A549 (cell line): ENCODE measurements around the gene POLE. TPM values are rescaled to one million over a fixed set of nuclear protein-coding genes. Genes with fewer than 3 reads are reported as not detected.

Experiments used
- ATAC-seq, 2 experiments: fragments of 200-7000 bp in 1 of 2; fragments of >200 bp in 1 of 2; cut with Nextera tagmentation in 1 of 2; cut with Tn5 transposase in 1 of 2; 3 replicates each; pipeline versions ENCODE4 v1.8.0 to v1.9.1; 2018 to 2020; ENCODE audit warnings: mild to moderate bottlenecking in 1 of 2, moderate library complexity in 1 of 2
- CTCF ChIA-PET: fragments of 300-600 bp; sonication (Branson Sonifier 250); formaldehyde crosslinking; extraction: SDS; loops from one replicate; lab custom pipeline; 2021; ENCODE audit warnings: antibody characterized with exemption, inconsistent platforms; lab: Yijun Ruan, JAX
- POLR2A ChIA-PET: fragments of 350-600 bp; formaldehyde crosslinking; extraction: SDS; loops from one replicate; lab custom pipeline; 2021; ENCODE audit warnings: antibody characterized with exemption, inconsistent platforms; lab: Yijun Ruan, JAX
- DNase-seq, 2 experiments: peaks; one replicate each; pipeline versions ENCODE4 v3.0.0 to v3.0.0-alpha.2; 2011 to 2016; ENCODE audit warnings: low read depth in 1 of 2, low spot score in 1 of 2
- FAIRE-seq: peaks from 2 replicates; lab custom pipeline; 2011; peaks lifted over from hg19 to GRCh38; lab: Jason Lieb, UNC
- H3K27ac ChIP-seq, 2 experiments: fragments of >200 bp; sonication (Bioruptor Twin); formaldehyde crosslinking; 3 replicates each; pipeline ENCODE4 v1.5.1; 2016 to 2017
- H3K4me1 ChIP-seq: fragments of >200 bp; sonication (Bioruptor Twin); formaldehyde crosslinking; 3 replicates; pipeline ENCODE4 v1.6.1; 2016
- H3K4me2 ChIP-seq: fragments of >200 bp; sonication (Bioruptor Twin); formaldehyde crosslinking; 3 replicates; pipeline ENCODE4 v1.6.1; 2016
- H3K4me3 ChIP-seq: fragments of >200 bp; sonication (Bioruptor Twin); formaldehyde crosslinking; 3 replicates; pipeline ENCODE4 v1.5.1; 2016
- H3K9me3 ChIP-seq: fragments of >200 bp; sonication (Bioruptor Twin); formaldehyde crosslinking; 3 replicates; pipeline ENCODE4 v1.6.1; 2016
- BCL3 ChIP-seq: fragments of >200 bp; sonication (Bioruptor Twin); formaldehyde crosslinking; IDR thresholded peaks from 3 replicates; pipeline ENCODE4 v1.6.1; 2016
- BHLHE40 ChIP-seq: IDR thresholded peaks from 2 replicates; pipeline ENCODE4 v1.6.1; 2012; ENCODE audit warnings: low read depth, low read length, inconsistent platforms
- CEBPB ChIP-seq, 2 experiments: fragments of >200 bp in 1 of 2; sonication (Bioruptor Twin) in 1 of 2; formaldehyde crosslinking in 1 of 2; IDR thresholded peaks; 2 replicates each; pipeline ENCODE4 v1.6.1; 2012 to 2016
- CHD4 ChIP-seq: fragments of 200-600 bp; sonication (generic); IDR thresholded peaks from 2 replicates; pipeline ENCODE4 v1.6.1; 2016; ENCODE audit warnings: antibody characterized with exemption, mild to moderate bottlenecking, borderline replicate concordance
- EHF ChIP-seq: fragments of 250-450 bp; sonication (Bioruptor Pico); IDR thresholded peaks from 2 replicates; pipeline ENCODE4 v1.5.0; 2020; ENCODE audit warnings: mild to moderate bottlenecking
- EP300 ChIP-seq, 2 experiments: fragments of >200 bp; sonication (Bioruptor Twin); formaldehyde crosslinking; IDR thresholded peaks; 2 replicates in 1 of 2; 3 replicates in 1 of 2; pipeline ENCODE4 v1.6.1; 2016 to 2017
- FOSL2 ChIP-seq, 2 experiments: fragments of 450-650 bp in 1 of 2; fragments of >200 bp in 1 of 2; sonication (Bioruptor Twin) in 1 of 2; formaldehyde crosslinking; IDR thresholded peaks; 2 replicates each; pipeline versions ENCODE4 v1.5.0 to v1.6.1; 2016 to 2020; ENCODE audit warnings: mild to moderate bottlenecking in 1 of 2, moderate library complexity in 1 of 2
- GATA3 ChIP-seq: IDR thresholded peaks from 2 replicates; pipeline ENCODE4 v1.6.1; 2012; ENCODE audit warnings: borderline replicate concordance
- HES2 ChIP-seq: fragments of >200 bp; sonication (Bioruptor Twin); formaldehyde crosslinking; IDR thresholded peaks from 2 replicates; pipeline ENCODE4 v1.6.1; 2016
- HMGXB4 ChIP-seq: fragments of 250-450 bp; sonication (Bioruptor Pico); IDR thresholded peaks from 2 replicates; pipeline ENCODE4 v1.5.0; 2021; ENCODE audit warnings: mild to moderate bottlenecking, moderate library complexity, borderline replicate concordance
- HOXB5 ChIP-seq: fragments of 250-450 bp; sonication (Bioruptor Pico); IDR thresholded peaks from 2 replicates; pipeline ENCODE4 v1.5.0; 2020; ENCODE audit warnings: mild to moderate bottlenecking, moderate library complexity
- MAFK ChIP-seq: fragments of 450-650 bp; IDR thresholded peaks from 2 replicates; pipeline ENCODE4 v1.6.1; 2014; ENCODE audit not compliant: partially characterized antibody
- MAZ ChIP-seq: fragments of 150-350 bp; IDR thresholded peaks from 2 replicates; pipeline ENCODE4 v1.6.1; 2014; ENCODE audit warnings: antibody characterized with exemption, low read depth, low read length, borderline replicate concordance
- NFE2L2 ChIP-seq: fragments of 150-350 bp; conservative IDR thresholded peaks from 2 replicates; pipeline ENCODE4 v1.6.1; 2014; ENCODE audit warnings: low read length
- NPAS2 ChIP-seq: fragments of 250-450 bp; sonication (Bioruptor Pico); IDR thresholded peaks from 2 replicates; pipeline ENCODE4 v1.8.0; 2022; ENCODE audit warnings: mild to moderate bottlenecking, moderate library complexity, borderline replicate concordance
- PHF8 ChIP-seq: fragments of 200-600 bp; sonication (generic); IDR thresholded peaks from 2 replicates; pipeline ENCODE4 v1.6.1; 2016; ENCODE audit warnings: low read depth, mild to moderate bottlenecking, antibody characterized with exemption, moderate library complexity, borderline replicate concordance
- POLR2AphosphoS2 ChIP-seq: conservative IDR thresholded peaks from 2 replicates; pipeline ENCODE4 v1.6.1; 2012; ENCODE audit warnings: low read length, improper control_type of control experiment, inconsistent platforms
- RFX5 ChIP-seq: fragments of 450-650 bp; IDR thresholded peaks from 2 replicates; pipeline ENCODE4 v1.7.1; 2014; ENCODE audit warnings: antibody characterized with exemption, mild to moderate bottlenecking, moderate library complexity
- RNF2 ChIP-seq: fragments of 200-600 bp; sonication (generic); IDR thresholded peaks from 2 replicates; pipeline ENCODE4 v1.6.1; 2016; ENCODE audit warnings: low read depth, mild to moderate bottlenecking, antibody characterized with exemption, moderate library complexity, borderline replicate concordance
- SMC3 ChIP-seq: fragments of >200 bp; sonication (Bioruptor Twin); formaldehyde crosslinking; IDR thresholded peaks from 3 replicates; pipeline ENCODE4 v1.6.1; 2018; ENCODE audit warnings: inconsistent platforms
- TP53 ChIP-seq: fragments of 250-450 bp; sonication (Bioruptor Pico); IDR thresholded peaks from 2 replicates; pipeline ENCODE4 v1.5.0; 2021; ENCODE audit warnings: mild to moderate bottlenecking, moderate library complexity
- ZC3H11A ChIP-seq: fragments of 450-650 bp; IDR thresholded peaks from 2 replicates; pipeline ENCODE4 v1.6.1; 2014; ENCODE audit warnings: antibody characterized with exemption, mild to moderate bottlenecking
- WGBS: methylation state at CpG from one replicate; pipeline ENCODE4 v1.1.6; 2017; ENCODE audit errors: missing lambda C conversion rate; 5-methylcytosine and 5-hydroxymethylcytosine counted together
- polyA plus RNA-seq, 4 experiments: library from polyadenylated mRNA; depleted of rRNA in 3 of 4; stranded (reverse); fragments of >200 nt; fragmentation: RNase III in 1 of 4; extraction: RNeasy Plus Mini Kit Qiagen cat#74134 plus additional on column Dnase treatment in 1 of 4; gene quantifications; 2 replicates in 3 of 4; 3 replicates in 1 of 4; pipeline ENCODE4 v1.2.3, GENCODE V29; 2011 to 2017
- TF ChIP-seq, protein P1 (sequence below): IDR thresholded peaks from 2 replicates; pipeline ENCODE4 v1.6.1; 2012; ENCODE audit warnings: low read depth, borderline replicate concordance

Gene POLE
- polyA plus RNA-seq, 2 of the 4 experiments (the other 2 are of a cell fraction) = 28.9 to 67.2 TPM

DNA sequence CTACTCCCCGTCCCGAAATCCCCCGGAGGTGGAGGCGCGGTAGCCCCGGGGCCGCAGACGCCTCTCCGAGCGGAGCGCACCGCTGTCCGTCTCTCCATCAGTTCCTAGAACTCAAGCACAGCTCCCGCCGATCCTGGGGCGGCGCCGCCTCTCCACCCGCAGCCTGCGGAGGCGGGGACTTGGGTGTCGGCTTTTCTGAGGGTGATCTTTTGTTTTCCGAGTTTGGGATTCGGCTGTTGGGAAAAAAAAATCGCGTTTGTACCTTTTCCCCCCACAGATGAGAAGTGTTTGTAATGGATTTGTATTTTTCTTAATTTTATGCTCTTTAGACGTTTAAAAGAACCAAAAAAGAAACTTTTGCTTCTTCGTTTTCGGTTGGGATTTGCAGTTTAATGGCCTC, 103.4 kb downstream of the POLE start:
- no peak for TF ChIP-seq BHLHE40
- ATAC-seq = no peak
- Histone ChIP-seq H3K4me2 (no peak overlapping the region), H3K9me3 (no peaks in the 10 kb centered on the region), H3K4me1 (no peaks in the 10 kb centered on the region), H3K27ac (no peak overlapping the region), H3K4me3 (no peak overlapping the region)
- WGBS = 86% methylated on average over 29 of the region's 29 CpGs
- POLR2A ChIA-PET = no interaction called here
- CTCF ChIA-PET = no interaction called here
- FAIRE-seq = no peak
- DNase-seq = no peak

DNA sequence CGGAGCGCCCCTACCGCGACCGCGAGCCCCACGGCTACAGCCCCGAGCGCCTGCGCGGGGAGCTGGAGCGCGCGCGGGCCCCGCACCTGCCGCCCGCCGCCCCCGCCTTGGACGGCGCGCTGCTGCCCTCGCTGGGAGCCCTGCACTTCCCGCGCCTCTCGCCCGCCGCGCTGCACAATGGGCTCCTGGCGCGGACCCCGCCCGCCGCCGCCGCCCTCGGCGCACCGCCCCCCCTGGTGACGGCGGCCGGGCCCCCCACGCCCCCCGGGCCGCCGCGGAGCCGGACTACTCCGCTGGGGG, 103.8 kb downstream of the POLE start:
- Histone ChIP-seq H3K9me3 (no peaks in the 10 kb centered on the region), H3K27ac (no peak overlapping the region), H3K4me1 (no peaks in the 10 kb centered on the region), H3K4me2 (no peak overlapping the region), H3K4me3 (no peak overlapping the region)
- DNase-seq (no peak), FAIRE-seq (no peak), ATAC-seq (no peak)
- ChIA-PET CTCF (no interaction called here), POLR2A (no interaction called here)
- TF ChIP-seq RNF2 (no peak), HMGXB4 (CRISPR knock-in tag) (no peak), ZC3H11A (no peak), NPAS2 (no peak)
- TF ChIP-seq, protein P1, sequence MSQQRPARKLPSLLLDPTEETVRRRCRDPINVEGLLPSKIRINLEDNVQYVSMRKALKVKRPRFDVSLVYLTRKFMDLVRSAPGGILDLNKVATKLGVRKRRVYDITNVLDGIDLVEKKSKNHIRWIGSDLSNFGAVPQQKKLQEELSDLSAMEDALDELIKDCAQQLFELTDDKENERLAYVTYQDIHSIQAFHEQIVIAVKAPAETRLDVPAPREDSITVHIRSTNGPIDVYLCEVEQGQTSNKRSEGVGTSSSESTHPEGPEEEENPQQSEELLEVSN = no peak
- WGBS = 93% methylated on average over 22 of the region's 50 CpGs

DNA sequence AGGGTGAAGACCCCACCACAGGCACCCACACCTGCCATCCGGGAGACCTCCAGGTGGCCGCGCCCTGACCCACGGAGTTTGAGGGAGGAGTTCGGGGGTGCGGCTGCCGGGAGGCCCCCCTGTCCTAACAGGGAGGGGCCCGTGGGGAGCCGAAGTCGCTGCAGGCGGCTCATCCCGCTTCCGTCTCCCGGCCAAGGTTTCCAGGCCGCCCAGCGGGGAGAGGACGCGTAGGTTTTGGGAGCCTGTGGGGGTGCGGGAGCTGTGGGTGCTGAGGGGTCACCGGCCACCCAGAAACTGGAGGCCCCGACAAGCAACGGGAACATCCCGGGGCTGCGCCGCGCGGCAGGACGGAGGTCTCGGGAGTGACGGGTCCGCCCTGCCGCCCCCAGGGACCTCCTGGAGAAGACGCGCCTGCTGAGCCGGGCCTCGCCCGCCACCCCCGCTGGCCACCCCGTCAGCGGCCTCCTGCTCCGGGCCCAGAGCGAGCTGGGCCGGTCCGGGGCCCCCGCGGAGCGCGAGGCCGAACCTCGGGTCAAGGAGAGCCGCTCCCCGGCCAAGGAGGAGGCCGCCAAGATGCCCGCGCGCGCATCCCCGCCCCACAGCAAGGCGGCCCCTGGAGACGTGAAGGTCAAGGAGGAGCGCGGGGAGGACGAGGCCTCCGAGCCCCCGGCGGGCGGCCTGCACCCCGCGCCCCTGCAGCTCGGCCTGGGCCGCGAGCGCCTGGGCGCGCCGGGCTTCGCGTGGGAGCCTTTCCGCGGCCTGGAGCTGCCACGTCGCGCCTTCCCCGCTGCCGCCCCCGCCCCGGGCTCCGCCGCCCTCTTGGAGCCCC, 104.3 kb downstream of the POLE start:
- TF ChIP-seq CHD4 = no peak
- FAIRE-seq (no peak), DNase-seq (no peak), ATAC-seq (no peak)
- no peaks in the 10 kb centered on the region for H3K4me1 ChIP-seq
- H3K27ac ChIP-seq = no peak overlapping the region
- 96% methylated on average over 81 of the region's 89 CpGs for WGBS
- no peaks in the 10 kb centered on the region for H3K9me3 ChIP-seq
- H3K4me3 ChIP-seq = no peak overlapping the region
- H3K4me2 ChIP-seq = no peak overlapping the region
- POLR2A ChIA-PET = no interaction called here
- CTCF ChIA-PET = no interaction called here

DNA sequence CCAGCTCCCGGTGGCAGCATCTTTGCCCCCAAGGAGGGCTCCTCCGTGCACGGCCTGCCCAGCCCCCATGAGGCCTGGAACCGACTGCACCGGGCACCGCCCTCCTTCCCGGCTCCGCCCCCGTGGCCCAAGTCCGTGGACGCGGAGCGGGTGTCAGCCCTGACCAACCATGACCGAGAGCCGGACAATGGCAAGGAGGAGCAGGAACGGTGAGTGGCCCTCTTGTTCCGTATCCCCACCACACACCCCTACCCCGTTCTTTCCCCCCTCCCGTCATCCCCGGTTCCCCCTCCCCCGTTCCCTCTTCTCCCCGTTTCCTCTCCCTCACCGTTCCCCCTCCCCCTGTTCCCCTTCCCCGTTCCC, 105.1 kb downstream of the POLE start:
- no peak overlapping the region for H3K27ac ChIP-seq

GRCh38 chr12:132581348-132582057, 105.6 kb downstream of the POLE start:
- TF ChIP-seq CHD4 (no peak), GATA3 (no peak), MAZ (no peak), MAFK (no peak), NFE2L2 (no peak), EP300 (IDR thresholded peaks at IDR 0.05) (no peak), BCL3 (no peak), HOXB5 (CRISPR knock-in tag) (no peak), TP53 (CRISPR knock-in tag) (no peak), RFX5 (no peak), HES2 (no peak), EHF (CRISPR knock-in tag) (no peak), CEBPB (IDR thresholded peaks at IDR 0.05) (no peak), PHF8 (no peak), NPAS2 (no peak), FOSL2 (IDR thresholded peaks at IDR 0.05) (no peak), FOSL2 (CRISPR knock-in tag; IDR thresholded peaks at IDR 0.05) (no peak)
- no peak for DNase-seq
- no peak overlapping the region for H3K4me2 ChIP-seq
- FAIRE-seq = no peak
- POLR2A ChIA-PET = no interaction called here
- H3K4me3 ChIP-seq = no peak overlapping the region
- no peaks in the 10 kb centered on the region for H3K9me3 ChIP-seq
- no peak for ATAC-seq
- H3K27ac ChIP-seq = no peak overlapping the region
- no peaks in the 10 kb centered on the region for H3K4me1 ChIP-seq
- CTCF ChIA-PET = interaction anchor here (1.1 to 2.6 kb wide), 4 partner anchors 13 to 167 kb away, joined by 3 to 9 read pairs (median 4); no protein-coding TSS in a partner anchor
- WGBS = 86% methylated on average over 13 of the region's 17 CpGs

More for the DNA sequence above, 105.1 kb downstream of the POLE start:
- Histone ChIP-seq H3K4me2 (no peak overlapping the region), H3K4me1 (no peaks in the 10 kb centered on the region), H3K9me3 (no peaks in the 10 kb centered on the region), H3K4me3 (no peak overlapping the region)
- DNase-seq (no peak), ATAC-seq (no peak), FAIRE-seq (no peak)
- POLR2A ChIA-PET = no interaction called here
- TF ChIP-seq POLR2AphosphoS2 = no peak
- no peak for TF ChIP-seq SMC3
- CTCF ChIA-PET = no interaction called here
- 87% methylated on average over 15 of the region's 24 CpGs for WGBS
